Mononuclear cell (primary cell): ENCODE results near the gene TMEM217. TPM values are rescaled to one million over a fixed set of nuclear protein-coding genes. Genes with fewer than 3 reads are reported as not detected.

ENCODE experiments used
- H3K27me3 ChIP-seq: 2 replicates; pipeline ENCODE4 v1.6.0; 2011; ENCODE audit warnings: low read length, control low read depth; ENCODE audit not compliant: insufficient read depth
- H3K4me1 ChIP-seq: 2 replicates; pipeline ENCODE4 v1.5.1; 2011; ENCODE audit warnings: mild to moderate bottlenecking, low read length, control low read depth; ENCODE audit not compliant: insufficient read depth
- H3K4me3 ChIP-seq: 2 replicates; pipeline ENCODE4 v1.5.1; 2011; ENCODE audit warnings: mild to moderate bottlenecking, low read length, moderate library complexity
- H3K9me3 ChIP-seq: 2 replicates; pipeline ENCODE4 v1.5.1; 2011; ENCODE audit warnings: low read depth, mild to moderate bottlenecking, control low read depth, low read length
- total RNA-seq: library from RNA; depleted of rRNA; stranded (reverse); fragments of >200 nt; gene quantifications from one replicate; pipeline ENCODE4 v1.2.3, GENCODE V29; 2012

TMEM217 gene
- total RNA-seq, 1 donor: 1.6 TPM

- Histone ChIP-seq H3K9me3 (no peaks in the 10 kb centered on the region), H3K27me3 (no peaks in the 10 kb centered on the region), H3K4me3 (no peak overlapping the region), H3K4me1 (peaks cover 27% of the 10 kb centered on the region)
Measured at GRCh38 chr6:37168163-37168758, 89.7 kb downstream of the TMEM217 start.

DNA sequence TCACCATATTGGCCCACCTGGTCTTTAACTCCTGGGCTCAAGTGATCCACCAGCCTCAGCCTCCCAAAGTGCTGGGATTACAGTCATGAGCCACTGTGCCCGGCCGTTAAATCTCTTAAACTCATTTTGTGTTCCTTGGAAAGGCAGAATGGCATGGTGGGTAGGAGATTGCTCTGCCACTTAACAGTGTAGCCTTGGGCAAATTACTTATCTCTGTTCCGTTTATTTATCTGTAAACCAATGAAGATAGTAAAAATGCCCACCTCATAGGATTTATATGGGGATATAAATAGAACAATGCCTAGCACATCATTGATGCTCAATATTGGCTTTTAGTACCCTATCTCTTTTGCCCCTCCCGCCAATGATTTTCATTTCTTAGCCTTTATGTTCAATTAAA is 95.2 kb downstream of the TMEM217 start:
- H3K27me3 ChIP-seq: no peaks in the 10 kb centered on the region
- H3K9me3 ChIP-seq: no peaks in the 10 kb centered on the region
- H3K4me1 ChIP-seq: peaks cover 15% of the 10 kb centered on the region
- H3K4me3 ChIP-seq: no peak overlapping the region

Other genes starting within 250 kb of the TMEM217 start
- gene PIM1, start 88.0 kb downstream of the TMEM217 start, total RNA-seq: 107 TPM
- 5.9 TPM for gene TBC1D22B, start 372 bp downstream of the TMEM217 start, total RNA-seq
- gene RNF8, start 95.8 kb upstream of the TMEM217 start, total RNA-seq: 8.8 TPM
- 40.9 TPM for gene CMTR1, start 175.1 kb upstream of the TMEM217 start, total RNA-seq
- 4.2 TPM for gene CCDC167, start 241.7 kb upstream of the TMEM217 start, total RNA-seq